ENCODE results near the gene PIEZO1.

Gene PIEZO1

DNA sequence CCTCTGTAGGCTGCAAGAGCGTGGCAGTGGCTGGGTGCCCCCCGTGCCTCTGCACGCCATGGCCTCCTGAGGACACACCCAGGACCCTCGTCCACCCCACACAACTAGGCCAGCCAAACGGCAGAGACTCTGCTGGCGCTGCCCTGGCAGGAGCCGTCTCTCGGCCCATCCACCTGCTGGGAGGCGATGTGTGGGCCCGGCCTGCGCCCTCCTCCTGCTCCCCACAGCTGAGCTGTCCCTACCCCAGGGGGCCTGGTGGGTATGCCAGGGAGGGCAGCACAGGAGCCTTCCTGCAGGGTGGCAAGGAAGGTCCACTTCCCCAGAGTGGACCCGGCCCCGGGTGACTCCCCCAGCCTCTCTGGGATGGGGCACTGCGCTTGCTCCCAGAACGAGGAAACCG lies 85.8 kb downstream of the PIEZO1 start:
- no peak for DNase-seq

DNA sequence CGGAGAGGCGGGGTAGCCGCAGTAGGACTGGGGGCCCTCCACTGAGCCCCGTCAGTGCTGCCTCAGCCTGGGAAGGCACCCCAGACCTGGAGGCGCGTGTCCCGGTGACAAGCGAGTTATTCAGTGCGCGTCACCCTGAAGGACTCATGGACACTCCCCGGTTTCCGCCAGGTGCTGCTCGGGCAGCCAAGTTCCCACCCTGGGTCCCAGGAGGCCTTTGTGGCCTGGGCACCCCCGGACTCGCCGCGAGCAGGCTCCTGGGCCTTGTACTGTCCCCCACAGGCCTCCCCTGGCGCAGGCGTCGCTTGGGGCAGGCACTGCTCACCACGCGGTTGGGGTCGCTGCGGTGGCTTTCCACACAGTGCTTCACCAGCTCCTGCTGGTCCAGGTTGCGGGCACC lies 86.4 kb downstream of the PIEZO1 start:
- no peak for DNase-seq

DNA sequence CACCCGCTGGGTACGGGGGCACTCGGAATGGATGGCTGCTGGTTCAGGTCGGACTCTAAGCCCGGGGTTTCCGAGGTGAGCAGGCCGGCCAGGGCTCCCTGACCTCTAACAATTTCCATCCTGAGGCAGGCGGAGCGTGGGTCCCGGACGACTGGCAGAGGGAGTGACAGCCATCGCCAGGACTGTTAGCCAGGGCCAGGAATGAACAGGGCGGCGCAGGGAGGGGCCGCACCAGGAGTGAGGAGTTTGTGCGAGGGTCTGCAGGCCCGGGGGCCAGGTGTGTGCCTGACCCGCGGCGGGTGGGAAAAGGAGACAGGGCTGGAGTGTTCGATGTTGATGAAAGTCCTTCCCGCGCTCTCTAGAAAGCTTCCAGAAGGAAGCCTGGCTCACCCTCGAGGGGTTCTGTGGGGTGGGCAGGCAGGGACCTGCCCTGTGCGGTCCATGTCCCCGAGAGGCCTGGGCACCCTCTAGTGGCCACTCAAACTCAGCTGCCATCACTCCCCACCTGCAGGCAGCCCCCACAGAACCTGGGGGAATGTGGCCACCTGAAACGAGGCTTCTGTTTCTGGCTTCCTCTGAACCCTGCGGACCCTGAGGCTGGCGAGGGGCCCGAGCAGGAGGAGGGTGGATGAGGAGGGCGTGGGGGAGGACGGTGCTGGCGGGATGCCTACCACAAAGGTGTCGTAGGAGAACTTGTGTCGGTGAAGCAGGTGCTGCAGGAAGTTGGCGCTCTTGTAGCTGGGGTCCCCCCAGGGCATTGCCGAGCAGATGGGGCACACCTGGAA lies 87.0 kb downstream of the PIEZO1 start:
- no peak for DNase-seq

DNA sequence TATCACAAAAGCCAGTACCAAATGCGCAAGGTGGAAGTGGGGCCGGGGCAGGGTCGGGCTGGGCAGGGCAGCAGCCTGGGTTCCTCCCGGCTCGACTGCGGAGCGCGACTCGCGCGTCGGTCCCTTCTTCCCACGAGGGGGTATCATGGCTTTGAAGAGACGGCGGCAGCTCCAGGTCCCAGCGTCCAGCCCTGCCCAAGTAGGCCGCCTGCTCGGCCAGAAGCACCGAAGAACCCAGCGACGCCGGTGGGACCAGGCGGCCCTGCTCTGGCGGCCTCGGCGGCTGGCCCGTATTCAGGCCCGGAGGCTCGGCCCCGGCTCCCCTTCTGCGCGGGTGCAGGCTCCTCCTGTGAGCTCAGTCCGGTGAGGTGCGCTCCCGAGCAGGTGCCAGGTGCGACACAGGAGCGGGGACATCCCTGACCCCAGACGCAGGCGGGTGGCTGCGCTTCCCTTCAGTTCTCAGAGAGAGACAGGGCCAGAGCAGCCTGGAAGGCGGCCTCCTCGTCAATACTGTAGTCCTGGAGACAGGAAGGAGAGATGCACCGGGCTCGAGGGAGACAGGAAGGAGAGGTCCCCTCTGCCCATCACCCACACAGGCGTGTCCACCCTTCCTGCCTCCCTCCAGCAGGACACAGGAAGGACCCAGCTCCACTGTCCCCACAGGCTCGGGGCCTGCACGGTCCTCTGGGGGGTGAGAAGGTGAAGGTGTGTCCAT lies 87.7 kb downstream of the PIEZO1 start:
- no peak for DNase-seq

DNA sequence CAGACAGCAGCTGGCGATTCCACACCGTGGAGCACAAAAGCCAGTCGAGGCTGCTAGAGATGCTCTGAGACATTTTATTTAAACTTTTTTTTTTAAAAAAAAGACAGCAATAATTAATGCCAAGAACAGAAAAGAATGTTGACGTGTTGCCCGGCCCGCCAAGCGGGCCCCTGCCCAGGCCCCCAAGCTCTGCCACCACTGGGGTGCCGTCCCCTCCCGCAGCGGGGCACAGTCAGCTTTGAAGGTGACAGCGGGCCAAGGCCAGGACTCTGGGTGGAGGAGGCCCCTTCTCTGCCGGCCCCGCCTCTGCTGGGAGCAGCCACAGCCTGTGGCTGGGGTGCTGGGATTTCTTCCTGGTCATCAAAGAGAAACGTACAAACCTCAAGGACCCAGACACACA lies 88.6 kb downstream of the PIEZO1 start:
- DNase-seq = no peak

DNA sequence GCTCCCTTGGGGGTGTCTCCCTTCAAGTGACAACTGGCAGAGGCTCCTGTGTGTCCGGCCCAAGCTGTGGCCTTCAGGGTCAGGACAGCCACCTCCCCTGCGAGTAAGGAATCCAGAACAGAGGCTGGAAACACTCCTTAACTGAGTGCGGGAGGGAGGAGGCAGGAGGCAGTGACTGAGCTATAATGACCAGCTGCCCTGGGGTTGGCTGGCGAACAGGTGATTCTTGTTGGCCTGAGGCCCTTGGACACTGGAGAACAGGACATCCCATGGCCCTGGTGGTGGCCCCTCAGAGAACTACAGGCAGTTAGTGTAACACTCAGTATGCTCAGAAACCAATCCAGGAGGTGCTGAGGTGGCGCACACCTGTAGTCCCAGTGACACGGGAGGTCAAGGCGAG lies 89.3 kb downstream of the PIEZO1 start:
- no peak for DNase-seq

DNA sequence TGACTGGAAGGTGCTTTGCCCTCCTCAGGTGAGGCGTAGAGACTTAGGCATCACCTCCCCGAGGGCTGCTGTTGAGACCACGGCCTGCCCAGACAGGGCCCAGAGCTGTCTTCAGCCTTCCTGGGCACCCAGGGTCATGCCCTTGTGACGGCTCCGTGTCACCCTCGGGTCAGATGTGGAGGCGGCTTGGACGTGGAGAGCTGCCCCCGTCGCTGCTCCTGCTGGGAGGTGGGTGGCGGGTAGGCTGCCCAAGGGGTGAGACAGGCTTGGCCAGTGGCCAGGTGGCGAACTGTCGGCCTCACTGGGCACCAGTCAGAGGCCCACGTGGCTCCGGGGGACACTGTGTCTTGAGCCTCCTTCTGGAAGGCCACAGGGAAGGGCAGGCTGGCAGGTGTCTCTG lies 89.8 kb downstream of the PIEZO1 start:
- no peak for DNase-seq

DNA sequence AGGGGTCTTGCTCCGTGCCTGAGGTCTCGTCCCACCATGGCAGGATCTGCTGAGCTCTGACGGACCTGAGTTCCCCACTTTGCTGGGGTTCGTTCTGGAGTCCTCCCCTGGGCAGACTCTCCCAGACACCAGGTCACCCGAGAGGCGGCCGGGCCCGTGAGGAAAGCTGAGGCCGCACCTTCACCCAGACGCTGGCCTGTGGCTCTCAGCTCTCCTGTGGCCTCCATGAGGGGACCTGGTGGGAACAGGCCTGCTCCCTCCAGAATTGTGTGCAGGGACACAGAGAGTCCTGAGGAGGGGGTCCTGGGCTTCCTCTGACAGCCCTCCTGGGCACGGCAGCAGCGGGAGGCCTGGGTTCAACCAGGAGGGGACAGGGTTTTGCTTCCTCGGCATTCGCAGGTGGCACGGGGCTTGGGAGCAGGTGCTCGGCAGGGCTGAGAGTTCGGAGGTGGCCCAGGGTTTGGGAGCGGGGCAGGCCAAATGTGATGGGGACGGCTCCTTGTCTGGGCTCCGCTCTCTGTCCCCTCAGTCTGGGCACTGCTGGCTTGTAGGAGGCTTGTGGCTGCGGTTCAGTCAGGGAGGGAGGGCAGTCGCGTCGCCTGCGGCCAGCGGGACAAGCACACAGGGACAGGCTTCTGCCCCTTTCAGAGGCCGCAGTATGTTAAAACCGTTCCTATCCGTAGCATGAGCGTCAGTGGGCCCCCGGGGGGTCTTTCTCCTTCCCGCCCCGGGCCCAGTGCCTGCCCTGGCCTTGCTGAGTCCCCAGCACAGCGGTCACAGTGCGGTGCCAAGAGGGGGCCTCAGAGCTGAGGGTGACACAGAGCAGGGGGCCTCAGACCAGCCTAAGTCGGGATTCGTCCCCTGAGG lies 90.6 kb downstream of the PIEZO1 start:
- DNase-seq = no peak

DNA sequence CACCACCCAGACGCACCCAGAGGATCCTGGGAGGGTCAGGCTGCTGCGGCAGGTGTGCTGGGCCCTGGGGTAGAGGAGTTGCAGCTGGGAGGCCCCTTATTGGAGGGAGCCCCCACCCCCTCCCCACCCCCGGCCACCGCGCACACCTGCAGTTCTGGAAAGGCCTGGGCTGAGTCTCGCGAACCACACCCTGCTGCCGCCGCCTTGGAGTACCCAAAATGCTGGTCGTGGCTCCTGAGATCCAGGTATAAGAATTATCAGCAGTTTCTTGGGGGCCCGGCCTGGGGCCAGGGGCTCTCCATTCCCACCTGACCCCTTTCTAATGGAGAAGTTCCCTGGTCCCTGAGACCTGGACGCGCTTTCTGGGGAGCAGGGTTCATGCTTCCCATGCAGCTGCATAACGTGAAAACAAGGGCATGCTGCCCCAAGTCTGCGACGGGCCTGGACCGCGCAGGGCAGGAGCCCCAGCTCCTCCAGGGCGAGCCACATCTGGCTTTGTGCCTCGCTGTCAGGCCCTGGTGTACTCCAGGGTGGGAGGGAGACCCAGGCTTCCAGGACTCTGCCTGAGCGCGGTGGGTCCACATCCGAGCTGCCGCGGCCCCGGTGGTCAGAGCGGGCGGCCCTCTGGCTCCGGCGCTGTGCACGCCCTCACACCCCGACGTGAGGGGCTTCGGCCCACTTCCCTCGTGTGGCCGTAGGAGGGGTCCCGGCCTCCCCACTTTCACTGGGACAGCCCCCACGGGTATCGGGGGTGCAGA lies 91.4 kb downstream of the PIEZO1 start:
- no peak for DNase-seq

DNA sequence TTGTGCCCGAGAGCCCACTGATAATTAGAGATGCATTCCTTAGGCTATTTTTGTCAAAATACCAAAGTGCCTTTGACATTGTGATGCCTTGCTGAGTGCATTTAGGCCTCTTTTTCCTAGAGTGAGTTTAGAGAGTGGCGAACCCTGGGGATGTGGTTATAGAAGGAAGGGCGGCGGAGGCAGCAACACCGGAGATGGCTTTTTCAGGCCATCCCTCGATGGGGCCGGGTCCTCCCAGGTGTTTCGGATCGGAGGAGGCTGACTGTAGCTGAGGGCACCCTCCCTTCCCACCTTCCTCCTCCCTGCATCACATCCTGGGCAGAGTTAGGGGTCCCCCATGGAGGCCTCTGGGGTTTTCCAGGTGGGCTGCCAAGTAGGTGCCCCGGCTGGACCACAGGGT lies 92.2 kb downstream of the PIEZO1 start:
- DNase-seq = no peak

DNA sequence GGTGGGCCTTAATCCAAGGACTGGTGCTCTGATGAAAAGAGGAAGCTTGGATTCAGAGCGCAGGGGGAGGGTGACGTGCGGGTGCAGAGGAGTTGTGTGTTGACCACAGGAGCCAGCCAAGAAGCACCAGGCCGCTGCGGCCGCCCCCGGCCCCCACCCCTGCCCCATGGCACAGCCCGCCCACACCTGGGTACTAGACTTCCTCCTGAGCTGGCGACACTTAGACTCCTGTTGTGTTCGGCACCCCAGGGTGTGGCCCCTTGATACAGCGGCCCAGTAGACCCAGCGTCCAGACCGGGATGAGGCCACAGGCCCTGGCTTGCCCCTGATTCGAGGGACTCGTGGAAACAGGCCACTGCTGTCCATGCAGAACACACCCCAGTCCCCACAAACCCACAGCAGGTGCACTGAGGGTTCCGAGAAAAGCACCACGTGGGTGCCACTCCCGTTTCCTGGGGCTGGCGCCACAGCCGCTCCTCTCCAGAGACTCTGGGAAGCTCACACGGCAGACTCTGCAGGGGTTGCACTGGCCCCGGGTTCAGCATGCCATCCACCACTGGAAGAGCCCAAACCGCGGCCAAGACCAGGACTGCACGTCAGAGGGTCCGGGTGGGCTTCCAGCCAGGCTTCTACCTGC lies 93.0 kb downstream of the PIEZO1 start:
- no peak for DNase-seq

DNA sequence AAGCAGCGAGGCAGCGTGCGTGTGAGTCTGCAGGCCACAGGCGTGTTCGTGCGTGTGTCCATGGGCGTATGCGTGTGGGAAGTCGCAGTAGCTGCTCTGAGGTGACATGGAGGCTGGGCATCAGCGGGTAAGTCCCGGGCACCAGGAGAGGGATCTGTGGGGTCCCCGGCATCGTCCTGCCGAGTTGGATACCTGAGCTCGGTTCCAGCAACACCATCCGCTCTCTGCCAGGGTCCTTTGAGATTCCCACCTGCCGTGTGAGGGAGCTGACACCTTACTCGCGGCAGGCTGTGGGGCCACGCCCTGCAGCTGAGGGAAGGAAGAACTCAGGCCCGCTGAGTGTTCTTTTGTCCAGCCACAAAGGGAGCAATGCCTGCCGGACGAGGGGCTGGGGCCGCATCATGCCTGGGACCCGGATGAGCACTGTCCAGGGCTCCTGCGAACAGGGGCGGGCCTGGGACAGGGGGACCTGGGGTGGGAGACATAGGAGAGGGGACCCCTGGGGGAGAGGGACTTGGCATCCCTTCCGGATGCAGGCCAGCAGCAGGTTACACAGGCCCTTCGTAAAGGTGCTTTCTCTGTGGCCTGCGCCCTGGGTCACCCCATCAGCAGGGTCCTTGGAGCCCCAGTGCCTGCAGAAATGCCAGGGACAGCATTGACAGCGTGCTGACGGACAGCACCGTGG lies 93.7 kb downstream of the PIEZO1 start:
- DNase-seq = no peak

DNA sequence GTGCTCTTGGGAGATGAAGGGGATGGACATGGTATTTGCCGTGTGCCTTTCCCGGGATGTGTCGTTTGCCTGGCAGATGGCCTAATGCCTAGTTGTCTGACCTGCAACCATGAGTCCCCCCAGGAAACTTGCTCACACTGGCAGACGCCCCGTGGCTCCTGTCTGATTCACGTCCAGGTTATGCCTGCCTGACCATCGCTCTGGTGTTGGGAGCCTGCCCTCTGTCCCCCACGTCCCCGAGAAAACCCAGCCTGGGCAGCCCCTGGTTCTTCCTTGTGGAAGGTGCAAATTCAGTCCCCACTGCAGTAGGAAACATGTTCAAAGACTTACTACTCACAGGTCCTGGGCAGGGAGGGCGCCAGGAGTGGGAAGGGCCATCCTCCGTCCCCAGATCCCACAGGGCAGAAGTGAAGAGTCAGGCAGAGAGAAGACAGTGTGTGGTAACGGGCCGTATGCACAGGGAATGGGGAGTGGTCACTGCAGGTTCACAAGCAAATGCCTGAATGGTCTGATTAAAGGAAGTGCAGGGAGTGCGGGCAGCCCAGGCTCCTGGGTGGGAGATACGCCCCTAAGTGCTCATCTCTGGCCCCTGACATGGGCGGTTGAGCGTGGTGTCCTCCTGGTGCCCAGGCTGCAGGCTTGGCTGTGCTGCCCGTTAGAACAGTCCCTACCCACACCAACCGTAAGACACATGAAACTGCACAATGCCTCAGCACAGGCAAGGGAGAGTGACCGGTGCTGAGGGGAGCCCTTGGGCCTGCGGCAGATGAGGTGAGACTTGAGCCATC lies 94.5 kb downstream of the PIEZO1 start:
- DNase-seq = no peak

DNA sequence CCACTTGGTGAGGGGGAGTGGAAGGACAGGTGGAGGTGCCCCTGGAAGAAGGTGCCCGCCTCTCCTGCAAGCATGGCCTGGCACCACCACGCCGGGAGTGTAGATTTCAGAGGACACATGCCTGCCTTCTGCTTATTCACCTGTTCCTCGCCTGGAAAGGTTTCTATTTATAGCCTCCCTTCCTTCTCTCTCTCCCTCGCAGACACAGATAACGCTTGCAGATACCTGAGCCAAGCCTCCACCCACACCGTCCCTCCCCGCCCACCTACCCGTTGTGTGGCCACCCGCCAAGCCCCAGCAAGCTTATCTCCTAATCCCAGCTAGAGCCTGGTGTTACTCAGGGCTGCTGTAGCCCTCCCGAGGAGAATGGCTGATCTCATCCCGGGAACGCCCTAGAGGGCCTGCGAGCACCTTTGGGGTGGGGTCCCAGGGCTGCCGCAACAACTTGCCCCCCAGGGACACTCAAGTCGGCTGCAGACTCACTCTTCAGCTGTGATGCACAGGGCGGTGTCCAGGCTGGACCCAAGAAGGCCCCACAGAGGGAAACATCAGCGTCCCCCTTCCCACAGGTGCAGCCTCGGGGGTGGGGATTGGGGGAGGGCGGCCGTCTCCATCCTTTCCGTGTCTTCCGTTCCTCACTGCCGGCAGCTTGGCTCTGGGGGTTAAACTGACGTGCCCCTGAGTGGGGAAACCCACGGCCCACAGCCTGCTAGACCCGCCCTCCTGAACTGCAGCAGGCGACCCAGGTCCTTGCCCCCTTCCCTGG lies 96.8 kb downstream of the PIEZO1 start:
- no peak for DNase-seq

DNA sequence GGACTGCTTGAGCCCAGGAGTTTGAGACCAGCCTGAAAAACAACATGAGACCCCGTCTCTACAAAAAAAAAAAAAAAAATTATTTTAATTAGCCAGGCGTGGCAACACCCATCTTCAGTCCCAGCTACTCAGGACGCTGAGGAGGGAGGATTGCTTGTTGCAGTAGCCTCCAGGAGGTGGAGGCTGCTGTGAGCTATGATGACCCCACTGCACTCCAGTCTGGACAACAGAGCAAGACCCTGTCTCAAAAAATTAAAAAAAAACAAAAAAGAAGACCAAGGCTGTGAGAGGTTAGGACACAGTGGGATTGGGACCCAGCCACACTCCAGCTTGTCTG lies 97.4 kb downstream of the PIEZO1 start:
- no peak for DNase-seq

DNA sequence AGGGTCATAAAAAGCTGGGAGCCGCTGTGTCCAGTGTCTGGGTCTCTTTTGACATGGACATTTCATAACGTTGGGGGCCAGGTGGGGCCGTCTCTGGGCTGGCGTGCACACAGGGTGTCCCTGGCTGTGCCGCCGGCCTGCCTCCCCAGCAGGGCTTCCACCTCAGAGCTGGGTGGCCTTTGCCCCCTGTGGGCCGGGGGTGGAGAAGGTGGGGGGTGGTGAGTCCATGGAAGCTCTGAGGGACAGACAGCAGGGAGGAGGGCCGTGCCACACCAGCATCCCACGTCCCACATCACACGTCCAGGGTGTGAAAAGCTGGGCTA lies 97.8 kb downstream of the PIEZO1 start:
- no peak for DNase-seq

DNA sequence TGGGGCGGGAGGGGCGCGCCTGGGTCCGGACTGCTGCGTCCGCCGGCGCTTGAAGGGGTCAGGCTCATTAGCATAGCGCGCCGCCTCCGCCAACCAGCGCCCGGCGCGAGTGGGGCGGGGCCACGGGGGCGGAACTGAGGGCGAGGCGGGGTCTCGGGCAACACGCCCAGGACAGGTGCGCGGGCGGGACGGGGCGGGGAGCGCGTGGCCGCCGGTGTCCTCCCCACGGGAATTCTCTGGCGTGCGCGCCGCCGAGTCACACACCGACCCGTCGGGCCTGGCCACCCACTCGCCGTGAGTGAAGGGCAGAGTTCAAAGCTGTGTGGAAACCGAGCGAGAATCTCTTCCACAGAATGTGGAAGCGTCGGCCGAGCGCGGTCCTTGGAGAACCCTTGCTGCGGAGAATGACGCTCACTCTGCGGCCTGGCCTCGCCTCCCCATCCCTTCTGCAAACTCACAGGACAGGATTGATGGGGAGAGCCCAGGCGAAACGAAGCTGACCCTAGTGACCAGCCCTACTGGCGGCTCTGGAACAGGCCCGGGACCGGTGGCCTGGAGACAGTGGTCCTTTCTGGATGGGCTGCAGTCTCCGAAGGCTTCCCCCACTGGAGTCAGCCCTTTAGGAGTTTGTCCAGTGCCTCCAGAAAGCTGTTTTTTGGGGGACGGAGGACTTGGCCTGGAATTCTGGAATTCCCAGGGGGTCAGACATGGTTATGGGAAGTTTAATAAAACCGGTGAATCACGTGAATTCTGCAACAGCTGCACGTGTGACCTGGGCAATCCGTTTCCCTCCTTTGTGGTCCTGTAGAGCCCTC lies 98.4 kb downstream of the PIEZO1 start, which contains the start of gene SNAI3:
SNAI3 (minus strand) TSS at position 69 of the 815 bp plus-strand sequence. CDS start 101 bp downstream, outside the sequence.
- peak; percentile 65 for DNase-seq

DNA sequence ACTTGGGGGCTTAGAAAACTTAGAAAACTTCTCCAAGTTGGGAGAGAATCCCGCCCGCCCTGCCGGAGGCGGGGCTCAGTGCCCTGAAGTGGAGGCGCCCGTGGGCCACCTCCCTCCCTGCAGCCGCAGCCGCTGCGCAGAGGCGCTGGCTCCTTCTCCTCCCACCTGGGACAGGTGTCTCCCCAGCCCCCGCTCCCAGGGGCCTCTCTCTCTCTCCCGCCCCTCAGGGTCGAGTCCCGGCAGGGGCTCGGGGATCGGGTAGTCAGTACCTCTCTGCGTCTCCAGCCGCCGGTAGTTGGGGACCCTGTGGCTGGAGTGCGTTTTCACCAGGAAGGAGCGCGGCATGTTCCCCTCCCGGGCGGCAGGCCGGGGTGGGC lies 99.0 kb downstream of the PIEZO1 start:
- DNase-seq = peak; percentile 5
